GM12874 (cell line): ENCODE measurements around the gene COG8.

ENCODE experiments used
- TF ChIP-seq, protein P1 (sequence below): IDR thresholded peaks from 2 replicates; pipeline ENCODE4 v1.5.1; 2011; ENCODE audit warnings: low read depth, mild to moderate bottlenecking, control low read depth, low read length, moderate library complexity; ENCODE audit not compliant: insufficient read depth

The COG8 gene

GRCh38 chr16:69364088-69364487 lies 24.7 kb upstream of the COG8 start:
- TF ChIP-seq, protein P1, sequence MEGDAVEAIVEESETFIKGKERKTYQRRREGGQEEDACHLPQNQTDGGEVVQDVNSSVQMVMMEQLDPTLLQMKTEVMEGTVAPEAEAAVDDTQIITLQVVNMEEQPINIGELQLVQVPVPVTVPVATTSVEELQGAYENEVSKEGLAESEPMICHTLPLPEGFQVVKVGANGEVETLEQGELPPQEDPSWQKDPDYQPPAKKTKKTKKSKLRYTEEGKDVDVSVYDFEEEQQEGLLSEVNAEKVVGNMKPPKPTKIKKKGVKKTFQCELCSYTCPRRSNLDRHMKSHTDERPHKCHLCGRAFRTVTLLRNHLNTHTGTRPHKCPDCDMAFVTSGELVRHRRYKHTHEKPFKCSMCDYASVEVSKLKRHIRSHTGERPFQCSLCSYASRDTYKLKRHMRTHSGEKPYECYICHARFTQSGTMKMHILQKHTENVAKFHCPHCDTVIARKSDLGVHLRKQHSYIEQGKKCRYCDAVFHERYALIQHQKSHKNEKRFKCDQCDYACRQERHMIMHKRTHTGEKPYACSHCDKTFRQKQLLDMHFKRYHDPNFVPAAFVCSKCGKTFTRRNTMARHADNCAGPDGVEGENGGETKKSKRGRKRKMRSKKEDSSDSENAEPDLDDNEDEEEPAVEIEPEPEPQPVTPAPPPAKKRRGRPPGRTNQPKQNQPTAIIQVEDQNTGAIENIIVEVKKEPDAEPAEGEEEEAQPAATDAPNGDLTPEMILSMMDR = no peak

- TF ChIP-seq, protein P1 = no peak
These were observed 23.9 kb upstream of the COG8 start for GRCh38 chr16:69363281-69363717.

DNA sequence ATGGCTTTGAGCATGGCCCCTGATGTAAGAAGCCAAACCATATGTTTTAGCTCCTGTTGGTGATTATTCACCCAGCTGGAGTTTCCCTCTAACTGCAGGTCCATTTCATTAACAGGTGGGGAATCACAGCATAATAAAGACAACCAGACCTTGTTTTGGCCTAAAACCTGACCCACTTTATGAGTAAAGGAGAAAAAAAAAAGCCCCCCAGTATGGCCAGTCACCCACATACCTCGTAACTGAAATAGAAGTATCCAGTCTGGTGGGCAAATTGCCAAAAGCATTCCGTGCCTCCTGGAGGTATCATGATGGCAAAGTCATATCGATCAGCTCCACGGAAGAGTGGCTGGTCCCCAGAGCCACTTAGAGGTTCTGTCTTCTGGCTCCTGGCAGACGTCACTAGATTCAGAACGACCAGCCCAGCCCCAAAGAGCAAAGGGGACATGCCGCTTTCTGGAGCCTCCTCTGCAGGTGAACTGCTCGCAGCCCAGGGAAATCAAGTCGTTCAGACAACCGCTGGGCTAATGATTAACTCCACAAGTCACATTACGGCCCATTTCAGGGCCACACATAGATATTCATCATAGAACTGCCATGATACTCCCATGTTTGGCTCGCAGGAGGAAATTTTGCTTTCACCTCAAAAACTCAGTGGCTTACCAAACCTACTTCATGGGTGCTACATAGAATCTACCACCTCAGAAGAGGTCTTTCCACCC lies 12.1 kb upstream of the COG8 start, which contains the start of gene TMED6:
TSS of gene TMED6 (minus strand) at position 478 of the 719 bp plus-strand sequence. CDS start at position 445, 33 bp downstream.
- TF ChIP-seq, protein P1 = no peak

GRCh38 chr16:69350536-69351133 lies 11.3 kb upstream of the COG8 start:
- TF ChIP-seq, protein P1 = no peak

DNA sequence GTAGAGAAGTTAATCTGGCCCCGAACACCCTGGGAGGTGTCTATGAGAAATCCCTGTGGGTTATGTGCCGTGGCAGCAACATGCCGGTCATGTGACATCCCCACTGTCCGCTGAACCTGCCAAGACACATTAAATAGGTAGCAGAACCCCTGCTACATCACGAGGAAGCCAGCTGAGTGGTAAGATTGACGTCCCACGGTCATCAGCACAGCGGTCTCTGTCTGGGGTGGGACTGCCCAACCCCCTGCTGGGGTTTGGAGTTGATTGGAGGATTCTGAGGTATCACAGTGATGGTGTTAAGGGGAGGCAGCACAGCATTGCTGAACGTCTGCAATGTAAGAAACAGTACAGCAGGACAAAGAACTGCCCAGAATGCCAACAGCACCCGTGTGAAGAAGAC lies 10.2 kb upstream of the COG8 start:
- TF ChIP-seq, protein P1 = no peak

DNA sequence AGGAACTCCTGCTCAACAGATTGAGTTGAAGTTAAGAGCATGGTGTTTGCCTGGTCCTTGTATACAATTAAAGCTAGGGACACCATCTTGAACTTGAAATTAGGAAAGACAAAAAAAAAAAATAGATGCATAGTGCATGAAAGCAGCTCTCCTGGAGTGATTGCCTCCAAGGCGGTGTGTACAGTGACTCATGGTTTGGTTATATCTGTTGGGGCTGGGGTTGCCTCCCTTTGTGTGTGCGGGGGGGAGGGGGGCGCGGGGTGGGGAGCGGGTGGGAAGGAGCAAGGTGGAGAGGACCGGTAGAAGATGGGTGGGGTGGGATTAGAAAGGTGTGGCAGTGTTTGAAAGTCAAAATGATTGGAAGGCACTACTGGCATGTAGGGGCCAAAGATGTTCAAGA lies 8.9 kb upstream of the COG8 start:
- TF ChIP-seq, protein P1 = no peak

DNA sequence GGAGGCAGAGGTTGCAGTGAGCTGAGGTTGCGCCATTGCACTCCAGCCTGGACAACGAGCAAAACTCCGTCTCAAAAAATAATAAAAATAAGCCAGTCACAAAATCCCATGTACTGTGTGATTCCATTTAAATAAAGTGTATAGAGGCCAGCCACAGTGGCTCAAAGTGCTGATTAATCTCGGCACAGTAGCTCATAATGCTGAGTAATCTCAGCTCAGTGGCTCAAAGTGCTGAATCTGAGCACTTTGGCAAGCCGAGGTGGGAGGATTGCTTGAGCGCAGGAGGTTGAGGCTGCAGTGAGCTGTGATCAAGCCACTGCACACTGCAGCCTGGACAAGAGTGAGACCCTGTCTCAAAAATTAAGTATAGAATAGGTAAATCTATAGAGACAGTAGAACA lies 7.3 kb upstream of the COG8 start:
- TF ChIP-seq, protein P1 = no peak
